ENCODE data around the gene TGIF1. TPM values are rescaled to one million over a fixed set of nuclear protein-coding genes. Genes with fewer than 3 reads are reported as not detected.

Gene TGIF1
- total and polyA plus RNA-seq, 9 of the 15 experiments (the other 6 are each of a cell fraction or from before 2014, with no cell fraction given), result 16.1 to 77.7 (median 44.6) TPM

- TF ChIP-seq CTCFL (IDR thresholded peaks at IDR 0.05; ENCODE audit: borderline replicate concordance, insufficient read depth, low read depth, low read length, poor library complexity, severe bottlenecking), result no peak
- no peak for TF ChIP-seq ZNF707 (CRISPR knock-in tag; conservative IDR thresholded peaks at IDR 0.05)
- no peak for TF ChIP-seq FOXP1 (CRISPR knock-in tag; IDR thresholded peaks at IDR 0.05)
- no peak for TF ChIP-seq KLF1 (tag; IDR thresholded peaks at IDR 0.05)
- no peak for TF ChIP-seq PHB (CRISPR knock-in tag; IDR thresholded peaks at IDR 0.05)
- TF ChIP-seq NBN (IDR thresholded peaks at IDR 0.05; ENCODE audit: low read depth), result peak; percentile 70
- no peak for TF ChIP-seq TCFL5 (CRISPR knock-in tag; conservative IDR thresholded peaks at IDR 0.05)
- TF ChIP-seq FOXA3 (CRISPR knock-in tag; conservative IDR thresholded peaks at IDR 0.05 in 1 of 2, IDR thresholded peaks at IDR 0.05 in 1 of 2), result no peak
- TF ChIP-seq NR1H2 (CRISPR knock-in tag; IDR thresholded peaks at IDR 0.05), result no peak
- no peak for TF ChIP-seq ARHGAP35 (IDR thresholded peaks at IDR 0.05; ENCODE audit: partially characterized antibody)
- 0 out of 2 replicates have a peak, but pooled peaks have one; percentile 19 for TF ChIP-seq GABPB1 (CRISPR knock-in tag; IDR thresholded peaks at IDR 0.05)
- no peak for TF ChIP-seq ZNF121 (CRISPR knock-in tag; conservative IDR thresholded peaks at IDR 0.05)
- no peak for TF ChIP-seq SNRNP70 (optimal IDR thresholded peaks at IDR 0.05; ENCODE audit: low read depth, low read length)
- TF ChIP-seq, protein P1, sequence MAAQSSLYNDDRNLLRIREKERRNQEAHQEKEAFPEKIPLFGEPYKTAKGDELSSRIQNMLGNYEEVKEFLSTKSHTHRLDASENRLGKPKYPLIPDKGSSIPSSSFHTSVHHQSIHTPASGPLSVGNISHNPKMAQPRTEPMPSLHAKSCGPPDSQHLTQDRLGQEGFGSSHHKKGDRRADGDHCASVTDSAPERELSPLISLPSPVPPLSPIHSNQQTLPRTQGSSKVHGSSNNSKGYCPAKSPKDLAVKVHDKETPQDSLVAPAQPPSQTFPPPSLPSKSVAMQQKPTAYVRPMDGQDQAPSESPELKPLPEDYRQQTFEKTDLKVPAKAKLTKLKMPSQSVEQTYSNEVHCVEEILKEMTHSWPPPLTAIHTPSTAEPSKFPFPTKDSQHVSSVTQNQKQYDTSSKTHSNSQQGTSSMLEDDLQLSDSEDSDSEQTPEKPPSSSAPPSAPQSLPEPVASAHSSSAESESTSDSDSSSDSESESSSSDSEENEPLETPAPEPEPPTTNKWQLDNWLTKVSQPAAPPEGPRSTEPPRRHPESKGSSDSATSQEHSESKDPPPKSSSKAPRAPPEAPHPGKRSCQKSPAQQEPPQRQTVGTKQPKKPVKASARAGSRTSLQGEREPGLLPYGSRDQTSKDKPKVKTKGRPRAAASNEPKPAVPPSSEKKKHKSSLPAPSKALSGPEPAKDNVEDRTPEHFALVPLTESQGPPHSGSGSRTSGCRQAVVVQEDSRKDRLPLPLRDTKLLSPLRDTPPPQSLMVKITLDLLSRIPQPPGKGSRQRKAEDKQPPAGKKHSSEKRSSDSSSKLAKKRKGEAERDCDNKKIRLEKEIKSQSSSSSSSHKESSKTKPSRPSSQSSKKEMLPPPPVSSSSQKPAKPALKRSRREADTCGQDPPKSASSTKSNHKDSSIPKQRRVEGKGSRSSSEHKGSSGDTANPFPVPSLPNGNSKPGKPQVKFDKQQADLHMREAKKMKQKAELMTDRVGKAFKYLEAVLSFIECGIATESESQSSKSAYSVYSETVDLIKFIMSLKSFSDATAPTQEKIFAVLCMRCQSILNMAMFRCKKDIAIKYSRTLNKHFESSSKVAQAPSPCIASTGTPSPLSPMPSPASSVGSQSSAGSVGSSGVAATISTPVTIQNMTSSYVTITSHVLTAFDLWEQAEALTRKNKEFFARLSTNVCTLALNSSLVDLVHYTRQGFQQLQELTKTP (IDR thresholded peaks at IDR 0.05; ENCODE audit: low read depth in 1 of 2, partially characterized antibody in 2 of 2), result peak in 1 of 2 experiments; percentile 17
- TF ChIP-seq, protein P2, sequence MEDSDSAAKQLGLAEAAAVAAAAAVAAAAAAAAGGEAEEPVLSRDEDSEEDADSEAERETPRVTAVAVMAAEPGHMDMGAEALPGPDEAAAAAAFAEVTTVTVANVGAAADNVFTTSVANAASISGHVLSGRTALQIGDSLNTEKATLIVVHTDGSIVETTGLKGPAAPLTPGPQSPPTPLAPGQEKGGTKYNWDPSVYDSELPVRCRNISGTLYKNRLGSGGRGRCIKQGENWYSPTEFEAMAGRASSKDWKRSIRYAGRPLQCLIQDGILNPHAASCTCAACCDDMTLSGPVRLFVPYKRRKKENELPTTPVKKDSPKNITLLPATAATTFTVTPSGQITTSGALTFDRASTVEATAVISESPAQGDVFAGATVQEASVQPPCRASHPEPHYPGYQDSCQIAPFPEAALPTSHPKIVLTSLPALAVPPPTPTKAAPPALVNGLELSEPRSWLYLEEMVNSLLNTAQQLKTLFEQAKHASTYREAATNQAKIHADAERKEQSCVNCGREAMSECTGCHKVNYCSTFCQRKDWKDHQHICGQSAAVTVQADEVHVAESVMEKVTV (CRISPR knock-in tag; IDR thresholded peaks at IDR 0.05), result 0 out of 2 replicates have a peak, but pooled peaks have one; percentile 15
- TF ChIP-seq CCNT2 (IDR thresholded peaks at IDR 0.05; ENCODE audit: borderline replicate concordance, extremely low read depth, insufficient read length, low read depth, low read length), result no peak
- no peak for TF ChIP-seq ZNF583 (CRISPR knock-in tag; IDR thresholded peaks at IDR 0.05)
- TF ChIP-seq SLC30A9 (CRISPR knock-in tag; IDR thresholded peaks at IDR 0.05), result no peak
Measured at GRCh38 chr18:3481696-3482210, 31.8 kb downstream of the TGIF1 start (continued).

All from K562 (cell line).